EH (cell line): ENCODE data around the gene ZDHHC1.
"Not testable (repeated sequence)": the region's sequence is repeated elsewhere in the genome, so short reads cannot be mapped to it uniquely, and the experiment has no call there.

Experiments used
- DNase-seq: peaks from one replicate; pipeline ENCODE4 v3.0.0-alpha.2; 2015; ENCODE audit warnings: low read depth

The ZDHHC1 gene

GRCh38 chr16:67394155-67395104, 21.8 kb downstream of the ZDHHC1 start:
- no peak for DNase-seq

- no peak for DNase-seq
These were observed 22.5 kb downstream of the ZDHHC1 start for GRCh38 chr16:67393788-67394154.

DNA sequence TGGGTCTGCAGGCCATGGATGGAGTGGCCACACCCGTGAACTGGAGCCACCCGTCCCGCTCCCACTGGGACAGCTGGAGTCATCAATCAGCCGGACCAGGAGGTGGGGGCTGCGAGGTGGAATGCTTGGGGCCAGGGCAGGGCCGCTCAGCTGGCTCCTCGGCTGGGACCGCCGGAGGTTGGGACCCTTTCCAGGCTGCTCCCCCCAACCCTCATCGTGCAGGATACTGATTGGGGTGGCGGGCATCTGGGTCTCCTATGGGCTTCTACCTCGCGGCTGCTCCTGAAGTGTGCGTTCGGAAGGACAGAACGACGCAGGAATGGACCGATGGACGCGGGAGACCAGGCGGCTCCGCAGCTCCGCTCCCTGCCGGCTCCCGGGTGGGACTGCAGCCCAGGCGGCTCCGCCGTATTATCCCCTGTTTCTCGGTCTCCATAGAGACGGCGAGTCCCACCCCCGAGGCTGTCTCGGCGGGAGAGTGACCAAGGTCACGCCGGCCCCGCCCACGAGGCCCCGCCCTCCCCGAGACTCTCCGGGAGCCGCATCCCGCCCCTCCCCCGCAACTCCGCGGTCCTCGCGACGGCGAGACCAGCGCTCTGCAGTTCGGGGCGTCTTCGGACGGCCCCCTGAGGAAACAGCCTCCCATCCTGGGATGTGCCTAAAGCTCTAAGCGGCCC, 23.0 kb downstream of the ZDHHC1 start, which contains the start of gene TPPP3:
TSS of gene TPPP3 (minus strand) at position 388 of the 677 bp plus-strand sequence. CDS start 2,387 bp downstream, outside the sequence.
- DNase-seq: peak; percentile 86

- no peak for DNase-seq
These were observed 23.8 kb downstream of the ZDHHC1 start for GRCh38 chr16:67392301-67393059.

DNA sequence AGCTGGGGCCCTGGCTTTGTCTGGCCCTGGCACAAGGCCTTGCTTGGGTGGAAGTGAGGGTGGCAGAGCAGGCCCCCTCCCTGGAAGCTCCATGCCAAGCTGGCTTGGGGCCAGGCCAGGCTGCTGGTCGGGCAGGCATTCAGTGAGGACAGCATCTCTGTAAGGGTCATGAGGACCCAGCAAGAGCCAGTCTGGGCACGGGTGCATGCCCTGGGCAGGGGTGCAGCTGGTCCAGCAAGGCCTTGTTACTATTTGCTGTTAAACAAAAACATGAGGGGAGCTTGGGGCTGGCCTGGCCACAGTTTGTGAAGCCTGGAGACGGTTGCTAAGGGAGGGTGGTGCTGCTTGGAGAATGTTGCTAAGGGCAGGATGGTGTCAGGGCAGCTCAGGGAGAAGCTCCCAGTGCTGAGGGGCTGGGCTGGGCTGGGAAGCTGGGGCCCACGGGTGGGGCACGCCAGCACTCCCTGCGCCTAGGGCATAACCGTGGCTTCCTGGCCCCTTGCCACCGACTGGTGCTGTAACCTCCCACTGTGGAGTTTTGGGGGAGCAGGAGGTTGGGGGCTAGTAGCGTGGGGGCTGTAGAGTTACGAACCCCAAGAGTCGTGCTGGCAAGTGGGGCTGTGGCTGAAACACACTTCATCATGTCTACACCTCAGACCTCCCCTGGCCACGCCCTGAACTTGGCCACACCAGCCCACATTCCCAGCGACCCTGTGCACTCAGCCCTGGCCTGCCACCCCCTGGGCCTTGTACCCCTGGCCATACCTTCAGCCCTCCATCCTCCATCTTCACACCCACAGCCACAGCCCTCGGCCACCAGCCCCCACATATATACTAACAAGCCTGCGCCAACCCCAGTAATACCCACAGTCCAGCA, 24.6 kb downstream of the ZDHHC1 start:
- DNase-seq: peak; percentile 23

DNA sequence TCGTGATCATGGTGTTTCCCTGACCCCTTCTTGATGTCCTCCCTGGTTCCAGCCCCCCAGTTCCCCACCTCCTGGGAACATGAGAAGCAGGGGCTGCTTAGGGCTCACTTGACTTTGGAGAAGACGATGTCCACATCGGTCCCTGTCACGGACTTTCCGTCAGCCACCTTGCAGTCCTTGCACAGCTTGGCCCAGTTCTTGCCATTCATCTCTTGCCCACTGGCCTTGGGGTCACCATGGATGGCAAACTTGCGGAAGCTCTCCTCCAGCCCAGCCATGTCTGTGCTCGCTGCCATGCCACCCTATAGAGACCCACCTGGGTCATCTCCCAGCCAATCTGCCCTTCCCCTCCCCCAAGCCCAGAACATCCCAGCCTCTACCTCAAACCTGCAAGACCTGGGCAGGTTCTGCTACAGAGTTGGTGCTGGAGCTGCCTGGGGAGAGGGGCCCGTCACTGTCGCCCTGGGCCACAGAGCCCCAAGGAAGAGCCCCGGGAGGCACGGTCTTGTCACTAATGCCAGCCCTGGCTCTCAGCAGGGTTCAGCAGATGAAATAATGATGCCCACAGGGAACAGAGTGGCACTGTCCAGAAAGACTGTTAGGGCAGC, 25.4 kb downstream of the ZDHHC1 start:
- no peak for DNase-seq

DNA sequence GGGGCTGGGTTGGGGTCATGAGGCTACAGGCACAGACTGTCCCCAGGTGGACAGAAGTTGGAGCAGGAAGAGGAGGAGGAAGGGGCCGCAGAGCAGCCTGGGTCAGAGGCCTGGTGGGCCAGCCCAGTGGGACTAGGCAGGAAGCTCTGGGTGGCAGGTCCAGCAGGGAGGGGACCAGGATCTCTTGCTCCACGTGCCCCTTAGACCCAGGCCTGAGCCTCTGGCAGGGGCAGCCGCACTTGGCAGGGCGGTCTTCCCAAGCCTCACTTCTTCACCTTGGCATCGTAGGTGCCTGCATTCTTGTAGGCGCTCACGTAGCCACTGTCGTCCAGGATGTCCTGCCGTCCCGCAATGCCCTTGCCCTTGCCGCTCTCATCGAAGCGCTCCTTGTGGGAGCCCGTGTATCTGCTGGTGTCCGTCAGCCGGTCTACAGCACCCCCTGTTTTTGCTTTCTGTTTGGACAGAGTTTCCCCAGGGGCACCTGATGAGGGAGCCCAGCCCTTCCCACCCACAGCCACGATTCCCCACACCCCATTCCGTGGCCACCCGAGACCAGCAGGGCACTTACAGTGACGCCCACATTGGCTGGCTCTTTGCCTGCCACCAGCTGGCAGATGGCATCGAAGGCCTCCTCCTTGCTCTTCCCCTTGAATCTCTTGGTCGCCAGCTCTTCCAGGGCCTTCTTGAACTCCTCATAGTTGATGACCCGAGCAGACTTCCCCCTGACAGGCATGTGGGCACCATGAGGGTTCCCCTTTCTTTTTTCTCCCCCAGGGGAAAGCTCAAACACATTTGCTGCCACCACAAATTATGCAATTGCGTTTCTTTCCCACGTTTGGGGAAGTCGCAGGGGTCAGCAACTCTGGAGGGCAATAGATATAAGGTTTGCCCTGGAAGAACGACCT, 26.1 kb downstream of the ZDHHC1 start:
- no peak for DNase-seq

- no peak for DNase-seq
These were observed 27.7 kb downstream of the ZDHHC1 start for GRCh38 chr16:67388591-67388990.

GRCh38 chr16:67388191-67388590, 28.1 kb downstream of the ZDHHC1 start:
- no peak for DNase-seq

DNA sequence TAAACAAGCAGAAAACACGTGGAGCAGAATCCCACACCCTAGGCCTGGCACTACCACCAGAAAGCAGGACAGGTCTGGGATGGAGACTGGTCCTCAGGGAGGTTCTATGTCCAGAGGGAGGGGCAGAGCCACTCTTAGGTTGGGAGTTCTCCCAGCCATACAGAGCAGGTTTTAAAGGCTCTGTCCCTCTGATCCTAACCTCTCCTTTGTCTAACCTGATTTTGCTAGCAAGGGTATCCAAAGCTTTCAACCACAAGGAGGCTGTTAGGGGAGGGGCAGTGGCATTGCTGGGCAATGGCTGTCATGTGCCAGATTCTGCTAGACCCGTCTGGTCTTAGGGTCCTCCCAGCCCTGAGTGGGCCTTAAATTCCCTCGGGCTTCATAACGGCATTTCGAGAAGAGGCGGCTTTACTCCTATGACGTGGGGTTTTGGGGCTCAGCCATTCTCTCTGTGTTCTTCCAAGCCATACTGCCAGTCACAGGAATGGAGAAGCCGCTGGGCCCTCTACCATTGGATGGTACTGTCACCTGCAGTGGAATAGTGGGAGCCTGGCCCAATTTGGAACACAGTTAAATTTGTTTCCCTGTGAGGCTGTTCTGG, 28.7 kb downstream of the ZDHHC1 start:
- DNase-seq: no peak

- DNase-seq: no peak
These were observed 29.3 kb downstream of the ZDHHC1 start for GRCh38 chr16:67386861-67387455.

- DNase-seq: no peak
These were observed 31.3 kb downstream of the ZDHHC1 start for GRCh38 chr16:67384778-67385510.

DNA sequence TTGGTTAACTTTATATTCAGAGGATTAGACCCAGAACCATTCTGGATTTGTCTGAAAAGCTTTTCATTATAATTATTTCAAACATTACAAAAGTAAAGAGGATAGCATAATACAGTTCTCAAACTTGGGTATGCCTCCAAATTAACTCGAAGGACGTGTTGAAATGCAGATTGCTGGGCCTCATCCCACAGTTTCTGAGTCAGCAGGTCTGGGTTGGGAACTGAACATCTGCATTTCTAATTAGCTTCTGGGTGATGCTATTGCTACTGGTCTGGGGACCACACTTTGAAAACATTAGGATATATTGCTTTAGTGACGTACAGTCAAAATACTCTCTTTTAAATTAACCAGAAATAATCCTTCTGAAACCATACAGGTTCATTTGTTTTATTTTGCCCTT, 33.0 kb downstream of the ZDHHC1 start:
- DNase-seq: no peak

- DNase-seq: no peak
These were observed 37.6 kb downstream of the ZDHHC1 start for GRCh38 chr16:67378642-67379041.

DNA sequence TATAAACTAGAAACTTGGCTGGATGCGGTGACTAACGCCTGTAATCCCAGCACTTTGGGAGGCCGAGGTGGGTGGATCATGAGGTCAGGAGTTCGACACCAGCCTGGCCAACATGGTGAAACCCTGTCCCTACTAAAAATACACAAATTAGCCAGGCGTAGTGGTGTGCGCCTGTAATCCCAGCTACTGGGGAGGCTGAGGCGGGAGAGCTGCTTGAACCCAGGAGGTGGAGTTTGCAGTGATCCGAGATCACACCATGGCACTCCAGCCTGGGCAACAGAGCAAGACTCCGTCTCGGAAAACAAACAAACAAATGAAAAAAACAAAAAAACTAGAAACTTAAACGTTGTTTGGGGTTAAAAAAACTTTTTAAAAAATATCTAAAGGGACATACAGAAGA, 40.3 kb downstream of the ZDHHC1 start:
- not testable (repeated sequence) for DNase-seq

DNA sequence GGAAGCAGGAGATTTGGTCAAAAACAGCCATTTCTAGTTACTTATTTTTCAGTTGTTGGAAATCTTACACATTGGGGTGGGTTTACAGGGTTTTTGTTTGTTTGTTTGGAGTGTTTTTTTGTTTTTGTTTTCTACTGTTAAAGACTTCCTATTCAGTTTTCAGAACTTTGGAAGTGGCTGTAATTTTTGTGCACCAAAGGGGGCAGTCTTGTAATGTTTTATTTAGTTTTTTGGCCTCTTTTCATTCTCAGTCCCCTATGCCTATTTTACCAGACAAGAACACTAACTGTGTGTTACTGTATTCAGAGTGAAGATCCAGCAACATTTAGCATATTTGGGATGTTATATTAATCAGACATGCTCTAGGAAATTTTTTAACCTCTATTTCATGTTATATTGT, 43.6 kb downstream of the ZDHHC1 start:
- peak; percentile 46 for DNase-seq

GRCh38 chr16:67370661-67371060, 45.6 kb downstream of the ZDHHC1 start:
- DNase-seq: no peak

- DNase-seq: no peak
These were observed 51.6 kb downstream of the ZDHHC1 start for GRCh38 chr16:67364600-67365235.
